ENCODE measurements around the gene TRIM34. TPM values are rescaled to one million over a fixed set of nuclear protein-coding genes. Genes with fewer than 3 reads are reported as not detected.
"Not testable (repeated sequence)": the region's sequence is repeated elsewhere in the genome, so short reads cannot be mapped to it uniquely, and the experiment has no call there.

The TRIM34 gene
- polyA plus RNA-seq, 3 donors from 2014 or later: 13.6 to 37.6 (median 18.8) TPM

GRCh38 chr11:5639953-5640352, 15.2 kb downstream of the TRIM34 start:
- DNase-seq: no peak
- H3K36me3 Mint-ChIP-seq: peaks cover 53 to 88% (median 64%) of the 10 kb centered on the region in 3 donors
- no peak overlapping the region for H3K4me3 Mint-ChIP-seq
- H3K9me3 Mint-ChIP-seq: no peaks in the 10 kb centered on the region
- peaks cover 0 to 3% of the 10 kb centered on the region in 2 donors for H3K4me1 Mint-ChIP-seq
- H3K27ac Mint-ChIP-seq: no peak overlapping the region
- H3K27me3 Mint-ChIP-seq (ENCODE audit: low read depth in 3 of 3): peaks cover 0 to 1% (median 0%) of the 10 kb centered on the region in 3 donors

- H3K36me3 Mint-ChIP-seq: peaks cover 35 to 59% (median 40%) of the 10 kb centered on the region in 3 donors
These were observed 18.8 kb downstream of the TRIM34 start for GRCh38 chr11:5643585-5643984.

GRCh38 chr11:5646139-5646538, 21.3 kb downstream of the TRIM34 start:
- Mint-ChIP-seq H3K36me3 (peaks cover 19 to 39% (median 21%) of the 10 kb centered on the region in 3 donors), H3K9me3 (no peaks in the 10 kb centered on the region), H3K27ac (no peak overlapping the region), H3K27me3 (ENCODE audit: low read depth in 3 of 3) (peaks cover 0 to 1% (median 0%) of the 10 kb centered on the region in 3 donors), H3K4me1 (peaks cover 0 to 3% of the 10 kb centered on the region in 2 donors), H3K4me3 (no peak overlapping the region)
- no peak for DNase-seq

More at GRCh38 chr11:5643585-5643984, 18.8 kb downstream of the TRIM34 start:
- Mint-ChIP-seq H3K4me3 (no peak overlapping the region), H3K27me3 (ENCODE audit: low read depth in 3 of 3) (peaks cover 0 to 1% (median 0%) of the 10 kb centered on the region in 3 donors), H3K4me1 (peaks cover 0 to 3% of the 10 kb centered on the region in 2 donors), H3K9me3 (no peaks in the 10 kb centered on the region), H3K27ac (peak overlapping the region in 1 of 6 donors; percentile 30)
- DNase-seq: no peak

- Mint-ChIP-seq H3K27ac (no peak overlapping the region), H3K4me3 (no peak overlapping the region), H3K36me3 (peaks cover 9 to 16% (median 14%) of the 10 kb centered on the region in 3 donors), H3K4me1 (no peaks in the 10 kb centered on the region), H3K27me3 (ENCODE audit: low read depth in 3 of 3) (no peaks in the 10 kb centered on the region), H3K9me3 (no peaks in the 10 kb centered on the region)
- no peak for DNase-seq
These were observed 30.7 kb downstream of the TRIM34 start for GRCh38 chr11:5655474-5655873.

GRCh38 chr11:5656956-5657355, 32.2 kb downstream of the TRIM34 start:
- not testable (repeated sequence) for H3K4me1 Mint-ChIP-seq; DNase-seq; H3K27me3 Mint-ChIP-seq (ENCODE audit: low read depth in 3 of 3); H3K9me3 Mint-ChIP-seq; H3K27ac Mint-ChIP-seq; H3K4me3 Mint-ChIP-seq
- H3K36me3 Mint-ChIP-seq: peaks cover 9 to 23% (median 14%) of the 10 kb centered on the region in 3 donors

GRCh38 chr11:5658318-5658717, 33.5 kb downstream of the TRIM34 start:
- no peak overlapping the region for H3K27ac Mint-ChIP-seq
- no peak for DNase-seq
- peaks cover 6 to 25% (median 11%) of the 10 kb centered on the region in 3 donors for H3K36me3 Mint-ChIP-seq
- H3K27me3 Mint-ChIP-seq (ENCODE audit: low read depth in 3 of 3): no peaks in the 10 kb centered on the region
- no peak overlapping the region for H3K4me3 Mint-ChIP-seq
- no peaks in the 10 kb centered on the region for H3K9me3 Mint-ChIP-seq
- H3K4me1 Mint-ChIP-seq: no peaks in the 10 kb centered on the region

GRCh38 chr11:5663511-5663910, 38.7 kb downstream of the TRIM34 start:
- Mint-ChIP-seq H3K9me3 (peaks cover 0 to 1% (median 0%) of the 10 kb centered on the region in 6 donors), H3K36me3 (peaks cover 13 to 43% (median 26%) of the 10 kb centered on the region in 3 donors), H3K27me3 (ENCODE audit: low read depth in 3 of 3) (no peaks in the 10 kb centered on the region), H3K27ac (no peak overlapping the region), H3K4me3 (no peak overlapping the region), H3K4me1 (no peaks in the 10 kb centered on the region)
- DNase-seq: no peak

GRCh38 chr11:5665051-5665570, 40.3 kb downstream of the TRIM34 start:
- Mint-ChIP-seq H3K9me3 (peaks cover 0 to 1% (median 0%) of the 10 kb centered on the region in 6 donors), H3K4me1 (no peaks in the 10 kb centered on the region), H3K27me3 (ENCODE audit: low read depth in 3 of 3) (no peaks in the 10 kb centered on the region), H3K4me3 (no peak overlapping the region), H3K36me3 (peaks cover 16 to 50% (median 29%) of the 10 kb centered on the region in 3 donors), H3K27ac (no peak overlapping the region)
- DNase-seq: no peak

- Mint-ChIP-seq H3K36me3 (peaks cover 16 to 56% (median 29%) of the 10 kb centered on the region in 3 donors), H3K9me3 (peaks cover 0 to 1% (median 0%) of the 10 kb centered on the region in 6 donors), H3K27me3 (ENCODE audit: low read depth in 3 of 3) (no peaks in the 10 kb centered on the region), H3K27ac (peak overlapping the region in 1 of 6 donors; percentile 62), H3K4me1 (no peaks in the 10 kb centered on the region), H3K4me3 (no peak overlapping the region)
- DNase-seq: no peak
These were observed 41.1 kb downstream of the TRIM34 start for GRCh38 chr11:5665746-5666401.

- no peak overlapping the region for H3K27ac Mint-ChIP-seq
- no peak overlapping the region for H3K4me3 Mint-ChIP-seq
- DNase-seq: no peak
- no peaks in the 10 kb centered on the region for H3K27me3 Mint-ChIP-seq (ENCODE audit: low read depth in 3 of 3)
- no peaks in the 10 kb centered on the region for H3K4me1 Mint-ChIP-seq
- H3K36me3 Mint-ChIP-seq: peaks cover 16 to 56% (median 32%) of the 10 kb centered on the region in 3 donors
- H3K9me3 Mint-ChIP-seq: peaks cover 0 to 1% (median 0%) of the 10 kb centered on the region in 6 donors
These were observed 41.6 kb downstream of the TRIM34 start for GRCh38 chr11:5666402-5666793.

- Mint-ChIP-seq H3K36me3 (peaks cover 13 to 40% (median 21%) of the 10 kb centered on the region in 3 donors), H3K27ac (peak overlapping the region in 1 of 6 donors; percentile 50), H3K9me3 (peaks cover 0 to 3% (median 0%) of the 10 kb centered on the region in 6 donors), H3K4me1 (peaks cover 8 to 29% of the 10 kb centered on the region in 2 donors), H3K27me3 (ENCODE audit: low read depth in 3 of 3) (no peaks in the 10 kb centered on the region), H3K4me3 (no peak overlapping the region)
- no peak for DNase-seq
These were observed 47.0 kb downstream of the TRIM34 start for GRCh38 chr11:5671831-5672230.

- Mint-ChIP-seq H3K4me3 (no peak overlapping the region), H3K27me3 (ENCODE audit: low read depth in 3 of 3) (no peaks in the 10 kb centered on the region), H3K36me3 (peaks cover 24 to 47% (median 30%) of the 10 kb centered on the region in 3 donors), H3K9me3 (peaks cover 0 to 3% (median 0%) of the 10 kb centered on the region in 6 donors), H3K4me1 (peaks cover 8 to 45% of the 10 kb centered on the region in 2 donors), H3K27ac (peak overlapping the region in 2 of 6 donors; percentile 28 to 36)
- no peak for DNase-seq
These were observed 49.6 kb downstream of the TRIM34 start for GRCh38 chr11:5674391-5674790.

- Mint-ChIP-seq H3K27ac (no peak overlapping the region), H3K4me1 (peaks cover 20 to 61% of the 10 kb centered on the region in 2 donors), H3K36me3 (peaks cover 28 to 35% (median 28%) of the 10 kb centered on the region in 3 donors), H3K9me3 (no peaks in the 10 kb centered on the region), H3K4me3 (no peak overlapping the region), H3K27me3 (ENCODE audit: low read depth in 3 of 3) (peaks cover 1 to 8% (median 7%) of the 10 kb centered on the region in 3 donors)
- no peak for DNase-seq
These were observed 55.0 kb downstream of the TRIM34 start for GRCh38 chr11:5679811-5680210.

GRCh38 chr11:5682890-5683441, 58.2 kb downstream of the TRIM34 start:
- peaks cover 30 to 73% of the 10 kb centered on the region in 2 donors for H3K4me1 Mint-ChIP-seq
- not testable (repeated sequence) for H3K9me3 Mint-ChIP-seq, DNase-seq
- peaks cover 6 to 12% (median 10%) of the 10 kb centered on the region in 3 donors for H3K27me3 Mint-ChIP-seq (ENCODE audit: low read depth in 3 of 3)
- peak overlapping the region in 4 of 5 donors; percentile 96 to 99 (median 99) for H3K4me3 Mint-ChIP-seq
- peak overlapping the region in 3 of 6 donors; percentile 98 to 100 (median 98) for H3K27ac Mint-ChIP-seq
- H3K36me3 Mint-ChIP-seq: peaks cover 21 to 25% (median 22%) of the 10 kb centered on the region in 3 donors

Data from immature natural killer cell (primary cell).